GM10847 (cell line): ENCODE measurements around the gene UCN3.

Experiments used
- POLR2A ChIP-seq: IDR thresholded peaks from 2 replicates; pipeline ENCODE4 v1.6.1; 2011; ENCODE audit not compliant: insufficient read length; ENCODE audit errors: extremely low read depth

Gene UCN3

GRCh38 chr10:5364890-5365338 is at the start of gene UCN3:
Gene UCN3, plus strand, starts transcription at chr10:5364966. Its CDS starts 8,755 bp downstream, at chr10:5373721.
- no peak for TF ChIP-seq POLR2A

DNA sequence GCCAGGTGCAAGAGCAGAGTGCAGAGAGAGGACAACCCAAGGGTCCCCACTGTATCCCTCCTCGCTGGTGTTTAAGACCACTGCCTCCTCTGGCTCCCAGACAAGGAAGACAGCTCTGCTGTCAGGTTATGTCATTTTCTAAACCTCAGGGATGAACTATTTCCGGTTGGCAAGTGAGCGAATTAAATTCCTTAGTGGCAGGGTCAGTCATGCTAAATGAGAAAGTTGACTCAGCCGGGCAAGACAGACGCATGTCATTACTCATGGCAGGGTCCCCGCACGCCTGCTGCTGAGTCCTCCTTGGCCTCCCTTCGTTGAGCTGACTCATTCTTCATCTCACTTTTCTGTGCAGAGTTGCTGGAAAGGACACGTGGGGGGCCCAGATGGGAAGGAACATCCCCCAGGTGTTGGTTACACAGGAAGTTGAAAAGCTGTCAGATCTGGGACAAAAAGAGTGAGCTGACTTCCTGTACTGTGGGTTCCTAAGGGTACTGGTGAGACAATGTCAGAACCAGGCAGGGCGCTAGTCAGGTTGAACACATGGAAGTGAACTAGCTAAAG is 47.1 kb upstream of the UCN3 start:
- no peak for TF ChIP-seq POLR2A

DNA sequence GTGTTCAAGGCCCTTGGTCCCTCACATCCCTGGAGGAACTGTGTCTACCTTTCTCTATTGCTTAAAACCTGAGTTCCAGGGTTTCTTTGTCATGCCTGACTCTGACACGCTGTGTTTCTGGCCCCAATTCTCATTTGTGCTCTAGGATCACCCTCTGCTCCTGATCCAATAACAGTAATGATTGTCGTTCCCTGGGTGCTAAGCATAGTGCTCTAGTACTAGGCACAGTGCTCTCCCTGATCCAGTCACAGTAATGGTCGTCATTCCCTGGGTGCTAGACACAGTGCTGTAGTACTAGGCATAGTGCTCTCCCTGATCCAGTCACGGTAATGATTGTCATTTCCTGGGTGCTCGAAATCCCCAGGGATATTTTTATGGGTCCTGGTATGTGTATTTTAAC is 46.6 kb upstream of the UCN3 start:
- TF ChIP-seq POLR2A: no peak

DNA sequence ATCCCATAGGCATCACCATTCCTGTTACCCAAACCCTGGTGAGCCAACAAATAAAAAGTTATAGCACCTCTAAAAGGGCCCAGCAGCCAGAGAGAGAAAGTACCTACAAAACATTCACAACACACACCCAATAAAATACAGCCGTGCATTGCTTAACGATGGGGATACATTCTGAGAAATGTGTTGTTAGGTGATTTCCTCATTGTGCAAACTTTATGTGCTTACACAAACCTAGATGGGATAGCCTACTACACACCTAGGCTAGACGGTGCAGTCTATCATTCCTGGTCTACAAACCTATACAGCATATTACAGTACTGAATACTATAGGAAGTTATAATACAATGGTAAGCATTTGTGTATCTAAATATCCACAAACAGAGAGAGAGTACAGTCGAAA is 44.9 kb upstream of the UCN3 start:
- no peak for TF ChIP-seq POLR2A

- no peak for TF ChIP-seq POLR2A
Measured at GRCh38 chr10:5321273-5321672, 43.5 kb upstream of the UCN3 start.

GRCh38 chr10:5323446-5323845 is 41.3 kb upstream of the UCN3 start:
- TF ChIP-seq POLR2A: no peak

DNA sequence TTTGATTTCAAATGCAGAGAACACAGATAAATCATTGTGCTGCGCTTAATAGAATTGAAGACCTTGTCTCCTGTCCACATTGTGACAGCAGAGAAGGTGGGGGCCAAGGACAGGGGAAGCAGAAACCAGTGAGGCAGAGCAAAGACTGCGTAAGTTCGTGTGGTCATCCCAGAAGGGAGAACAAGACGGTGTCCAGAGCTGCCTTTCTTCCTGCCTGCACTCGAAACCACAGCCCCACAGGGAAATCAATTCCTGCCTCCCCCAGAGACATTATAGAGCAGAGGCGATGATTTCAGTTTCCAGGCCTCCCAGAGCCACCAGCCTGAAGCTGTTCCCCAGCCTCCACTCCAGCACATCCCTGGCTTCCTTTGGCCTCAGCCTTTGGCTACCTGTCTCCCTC is 39.7 kb upstream of the UCN3 start:
- no peak for TF ChIP-seq POLR2A

DNA sequence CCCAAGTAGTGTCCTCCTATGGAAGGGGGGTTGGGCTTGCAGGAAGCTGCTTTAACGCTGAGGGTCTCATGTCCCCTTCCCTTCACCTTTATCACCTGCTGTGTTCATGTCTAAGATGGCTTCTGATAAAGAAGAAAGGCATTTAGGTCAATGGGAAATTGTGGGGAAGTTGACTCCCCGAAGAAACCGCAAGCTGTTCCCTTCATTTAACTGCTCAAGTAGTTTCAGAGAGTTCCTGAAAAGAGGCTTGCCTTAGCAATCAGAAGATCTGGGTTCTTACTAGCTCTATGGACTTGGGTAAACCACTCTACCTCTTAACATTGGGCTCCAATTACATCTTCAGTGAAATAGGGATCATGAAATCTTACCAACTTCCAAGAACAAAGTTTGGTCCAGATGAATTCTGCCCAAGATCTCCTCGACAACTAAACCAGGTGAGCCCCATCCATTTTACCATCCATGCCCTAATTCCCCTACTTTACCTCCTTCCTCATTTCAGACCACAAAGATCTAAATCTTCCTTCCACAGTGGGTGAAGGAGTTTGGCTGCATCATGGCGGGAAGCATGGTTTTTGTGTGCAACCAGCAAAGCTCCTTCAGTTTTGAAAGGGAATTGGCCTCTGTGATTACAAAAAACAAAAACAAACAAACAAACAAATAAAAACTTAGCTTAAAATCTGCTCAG is 30.4 kb upstream of the UCN3 start:
- TF ChIP-seq POLR2A: no peak

DNA sequence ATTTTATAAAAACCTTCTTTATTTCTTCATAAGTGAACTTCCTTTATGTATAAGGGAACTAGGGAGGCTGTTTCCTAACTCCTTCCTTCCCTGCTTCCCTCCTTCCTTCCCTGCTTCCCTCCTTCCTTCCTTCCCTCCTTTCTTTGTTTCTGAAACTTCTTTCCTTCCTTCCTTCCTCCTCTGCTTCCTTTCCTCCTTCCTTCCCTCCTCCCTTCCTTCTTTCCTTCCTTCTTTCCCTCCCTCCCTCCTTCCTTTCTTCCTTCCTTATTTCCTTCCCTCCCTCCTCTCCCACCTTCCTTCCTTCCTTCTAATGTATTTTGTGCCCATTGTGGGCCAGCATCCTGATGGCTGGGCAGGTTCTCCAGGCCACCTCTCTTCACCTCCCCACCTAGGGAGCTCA is 26.8 kb upstream of the UCN3 start:
- TF ChIP-seq POLR2A: no peak

DNA sequence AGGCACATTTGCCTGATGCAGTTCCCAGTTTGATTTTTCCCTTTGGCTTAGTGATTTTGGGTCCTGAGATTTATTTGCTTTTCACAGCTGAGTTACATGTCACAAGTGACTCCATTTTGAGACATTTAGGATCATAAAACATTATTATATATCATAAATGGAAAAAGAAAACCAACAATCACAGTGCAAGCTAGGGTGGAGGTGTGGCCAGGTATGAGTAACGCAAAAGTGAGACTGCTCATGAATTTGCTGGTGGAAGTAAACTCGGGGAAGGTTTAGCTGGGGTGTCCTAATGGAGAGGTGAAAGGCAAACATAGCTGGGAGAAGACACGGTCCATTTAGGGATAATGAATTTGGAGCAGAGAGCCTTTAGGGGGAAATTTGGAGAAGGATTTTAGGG is 21.7 kb upstream of the UCN3 start:
- no peak for TF ChIP-seq POLR2A

- TF ChIP-seq POLR2A: no peak
Measured at GRCh38 chr10:5343561-5343960, 21.2 kb upstream of the UCN3 start.

DNA sequence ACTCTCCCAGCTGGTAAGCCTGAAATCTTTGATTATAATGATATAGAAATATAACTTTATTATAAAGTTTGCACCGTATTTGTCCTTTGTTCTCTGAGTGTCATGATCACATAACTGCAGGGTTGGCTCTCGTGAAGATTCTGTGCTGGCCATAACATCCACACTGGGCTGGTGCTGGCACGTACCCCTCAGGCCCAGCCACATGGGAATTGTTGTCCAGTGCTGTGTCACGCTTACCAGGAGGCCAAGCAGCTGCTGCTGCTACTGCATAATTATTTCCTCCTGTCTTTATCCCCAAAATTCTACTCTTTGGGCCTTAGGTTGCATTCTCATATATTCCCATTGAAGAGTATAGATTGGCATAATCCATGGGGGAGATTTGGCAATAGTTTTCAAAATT is 20.8 kb upstream of the UCN3 start:
- TF ChIP-seq POLR2A: no peak

GRCh38 chr10:5344746-5345145 is 20.0 kb upstream of the UCN3 start:
- no peak for TF ChIP-seq POLR2A

DNA sequence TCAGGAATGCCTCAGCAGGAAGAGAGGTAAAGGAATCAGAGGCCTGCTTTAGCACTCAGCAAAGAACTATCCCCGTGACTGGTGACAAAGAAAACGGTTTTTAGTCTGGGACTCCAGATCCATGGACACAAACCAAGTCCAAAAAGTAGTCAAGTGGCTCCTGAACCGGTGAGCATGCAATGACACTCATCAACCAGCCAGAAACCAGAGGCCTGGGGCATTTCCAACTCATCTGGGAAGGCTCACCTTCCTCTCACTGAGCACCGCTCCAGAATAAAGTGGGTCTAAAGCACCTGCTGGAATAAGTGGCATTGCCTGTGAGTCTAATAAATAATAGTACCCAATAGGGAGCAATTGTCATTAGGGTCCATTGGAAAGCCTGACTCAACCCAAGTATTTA is 17.9 kb upstream of the UCN3 start:
- no peak for TF ChIP-seq POLR2A

DNA sequence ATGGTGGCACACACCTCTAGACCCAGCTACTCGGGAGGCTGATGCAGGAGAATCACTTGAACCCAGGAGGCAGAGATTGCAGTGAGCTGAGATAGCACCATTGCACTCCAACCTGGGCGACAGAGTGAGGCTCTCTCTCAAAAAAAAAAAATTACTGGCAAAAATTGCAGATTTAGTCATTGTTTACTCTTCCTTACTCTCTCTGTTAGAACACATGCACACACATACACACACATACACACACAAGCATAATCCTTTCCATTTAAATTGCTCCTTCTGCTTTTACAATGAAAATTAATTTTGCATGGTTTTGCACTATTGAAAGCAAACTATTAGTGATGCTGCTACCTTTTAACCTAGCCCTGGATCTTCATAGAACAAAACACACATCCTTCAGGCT is 15.4 kb upstream of the UCN3 start:
- TF ChIP-seq POLR2A: no peak

- no peak for TF ChIP-seq POLR2A
Measured at GRCh38 chr10:5354068-5354467, 10.7 kb upstream of the UCN3 start.
